Upper lobe of left lung (tissue), 4 donors: ENCODE measurements around the gene C3orf20.

ENCODE experiments used
- CTCF ChIP-seq, 6 experiments: fragments of 450-650 bp in 4 of 6; fragments of 200-600 bp in 2 of 6; sonication (generic) in 2 of 6; IDR thresholded peaks; one replicate each; pipeline ENCODE4 v1.5.1; 2016 to 2019; ENCODE audit warnings: antibody characterized with exemption in 6 of 6
- POLR2A ChIP-seq, 4 donors: fragments of 450-650 bp; IDR thresholded peaks; one replicate each; pipeline ENCODE4 v1.5.1; 2016 to 2017; ENCODE audit warnings: antibody characterized with exemption in 4 of 4, mild to moderate bottlenecking in 2 of 4

- TF ChIP-seq CTCF (IDR thresholded peaks at IDR 0.05) (no peak), POLR2A (IDR thresholded peaks at IDR 0.05) (no peak)
Measured at GRCh38 chr3:14758297-14758696, 83.4 kb downstream of the C3orf20 start.
